GM12891 (cell line): Measurements from ENCODE around the gene LTBP2.

ENCODE experiments used
- PAX5 ChIP-seq: IDR thresholded peaks from 2 replicates; pipeline ENCODE4 v1.6.1; 2011; ENCODE audit warnings: low read length, moderate library complexity, mild to moderate bottlenecking; ENCODE audit not compliant: insufficient read depth, severe bottlenecking
- POLR2A ChIP-seq: IDR thresholded peaks from 2 replicates; pipeline ENCODE4 v1.6.1; 2011; ENCODE audit warnings: low read depth, low read length, control low read depth
- POLR2AphosphoS5 ChIP-seq: IDR thresholded peaks from 2 replicates; pipeline ENCODE4 v1.6.1; 2011; ENCODE audit warnings: low read depth, low read length, control low read depth
- SPI1 ChIP-seq: IDR thresholded peaks from 2 replicates; pipeline ENCODE4 v1.6.1; 2011; ENCODE audit warnings: low read depth, low read length, control low read depth

DNA sequence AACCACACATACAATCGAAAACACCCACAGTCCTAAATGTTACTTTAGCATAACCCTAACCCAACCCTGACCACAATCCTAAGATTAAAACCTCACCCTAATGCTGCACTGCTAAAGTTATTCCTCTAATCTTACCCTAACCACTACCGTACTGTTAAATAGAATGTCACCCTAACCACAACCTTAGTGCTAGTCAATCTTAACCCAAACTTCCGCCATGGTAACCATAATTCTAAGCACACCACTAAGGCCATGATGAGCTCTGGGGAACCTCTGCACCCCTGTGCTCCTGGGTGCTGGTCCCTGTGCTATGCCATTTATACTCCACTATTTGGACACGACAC, 38.0 kb downstream of the LTBP2 start:
- TF ChIP-seq POLR2A (no peak), PAX5 (no peak), POLR2AphosphoS5 (no peak), SPI1 (no peak)
